Omental fat pad (tissue), 4 donors: ENCODE results near the gene MTHFS. TPM values are rescaled to one million over a fixed set of nuclear protein-coding genes. Genes with fewer than 3 reads are reported as not detected.
"Not testable (repeated sequence)": the region's sequence is repeated elsewhere in the genome, so short reads cannot be mapped to it uniquely, and the experiment has no call there.

Experiments used
- ATAC-seq: fragments of 150-250 bp; one replicate; pipeline ENCODE4 v1.9.1; 2016; ENCODE audit warnings: mild to moderate bottlenecking, moderate library complexity; ENCODE audit not compliant: low FRiP score
- DNase-seq: peaks from one replicate; pipeline ENCODE4 v3.0.0-alpha.2; 2019; ENCODE audit warnings: low spot score
- total RNA-seq, 4 donors: library from RNA; depleted of rRNA; stranded (reverse); fragments of >200 nt; gene quantifications; one replicate each; pipeline ENCODE4 v1.1.0, GENCODE V29; 2016
- TF ChIP-seq, protein P1 (sequence below), 3 donors: fragments of 450-650 bp; IDR thresholded peaks; one replicate each; pipeline ENCODE4 v1.5.1; 2016 to 2017; ENCODE audit warnings: antibody characterized with exemption in 3 of 3, mild to moderate bottlenecking in 3 of 3, moderate library complexity in 2 of 3

The MTHFS gene
- 10 to 100 TPM; 20.8 to 35.3 (median 28.6) TPM for total RNA-seq

GRCh38 chr15:79896634-79897379 is at the start of gene MTHFS:
MTHFS (minus strand) TSS chr15:79897014; CDS start chr15:79896988, 26 bp downstream.
- ATAC-seq (peak; percentile 95), DNase-seq (peak; percentile 53)
- TF ChIP-seq, protein P1, sequence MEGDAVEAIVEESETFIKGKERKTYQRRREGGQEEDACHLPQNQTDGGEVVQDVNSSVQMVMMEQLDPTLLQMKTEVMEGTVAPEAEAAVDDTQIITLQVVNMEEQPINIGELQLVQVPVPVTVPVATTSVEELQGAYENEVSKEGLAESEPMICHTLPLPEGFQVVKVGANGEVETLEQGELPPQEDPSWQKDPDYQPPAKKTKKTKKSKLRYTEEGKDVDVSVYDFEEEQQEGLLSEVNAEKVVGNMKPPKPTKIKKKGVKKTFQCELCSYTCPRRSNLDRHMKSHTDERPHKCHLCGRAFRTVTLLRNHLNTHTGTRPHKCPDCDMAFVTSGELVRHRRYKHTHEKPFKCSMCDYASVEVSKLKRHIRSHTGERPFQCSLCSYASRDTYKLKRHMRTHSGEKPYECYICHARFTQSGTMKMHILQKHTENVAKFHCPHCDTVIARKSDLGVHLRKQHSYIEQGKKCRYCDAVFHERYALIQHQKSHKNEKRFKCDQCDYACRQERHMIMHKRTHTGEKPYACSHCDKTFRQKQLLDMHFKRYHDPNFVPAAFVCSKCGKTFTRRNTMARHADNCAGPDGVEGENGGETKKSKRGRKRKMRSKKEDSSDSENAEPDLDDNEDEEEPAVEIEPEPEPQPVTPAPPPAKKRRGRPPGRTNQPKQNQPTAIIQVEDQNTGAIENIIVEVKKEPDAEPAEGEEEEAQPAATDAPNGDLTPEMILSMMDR (IDR thresholded peaks at IDR 0.05): no peak

DNA sequence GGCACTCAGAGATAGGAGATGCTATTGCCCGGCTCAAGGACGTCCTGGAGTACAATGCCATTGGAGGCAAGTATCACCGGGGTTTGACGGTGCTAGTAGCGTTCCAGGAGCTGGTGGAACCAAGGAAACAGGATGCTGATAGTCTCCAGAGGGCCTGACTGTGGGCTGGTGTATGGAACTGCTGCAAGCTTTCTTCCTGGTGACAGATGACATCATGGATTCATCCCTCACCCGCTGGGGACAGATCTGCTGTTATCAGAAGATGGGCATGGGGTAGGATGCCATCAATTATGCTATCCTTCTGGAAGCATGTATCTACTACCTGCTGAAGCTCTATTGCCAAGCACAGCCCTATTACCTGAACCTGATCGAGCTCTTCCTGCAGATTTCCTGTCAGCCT is 47.8 kb upstream of the MTHFS start:
- no peak for DNase-seq
- TF ChIP-seq, protein P1 (IDR thresholded peaks at IDR 0.05): no peak
- ATAC-seq: no peak

- no peak for ATAC-seq
- TF ChIP-seq, protein P1 (IDR thresholded peaks at IDR 0.05): no peak
Observed at GRCh38 chr15:79943820-79944219, 47.0 kb upstream of the MTHFS start.

GRCh38 chr15:79942741-79943481 is 46.1 kb upstream of the MTHFS start:
- TF ChIP-seq, protein P1 (IDR thresholded peaks at IDR 0.05): no peak
- ATAC-seq (no peak), DNase-seq (no peak)

More at GRCh38 chr15:79943820-79944219, 47.0 kb upstream of the MTHFS start:
- DNase-seq: no peak

- TF ChIP-seq, protein P1 (IDR thresholded peaks at IDR 0.05): no peak
- no peak for ATAC-seq
Observed at GRCh38 chr15:79939399-79939798, 42.6 kb upstream of the MTHFS start.

DNA sequence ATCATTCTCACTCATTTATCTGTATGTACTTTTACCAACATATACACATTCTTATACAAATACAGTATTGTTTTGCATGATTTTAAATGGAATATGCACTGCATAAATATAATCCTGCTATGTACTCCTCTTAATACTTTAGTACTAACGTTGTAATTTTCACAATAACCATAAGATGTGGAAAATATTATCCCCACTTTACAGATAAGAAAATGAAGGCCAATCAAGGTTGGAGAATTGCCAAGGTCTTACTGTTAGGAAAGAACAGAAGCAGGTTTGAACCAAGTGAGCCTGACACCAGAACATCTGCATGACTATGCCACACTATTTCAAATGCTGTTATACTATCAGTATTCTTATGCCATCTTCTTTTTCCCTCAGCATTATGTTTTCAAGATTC is 41.3 kb upstream of the MTHFS start:
- TF ChIP-seq, protein P1 (IDR thresholded peaks at IDR 0.05): no peak

More at GRCh38 chr15:79939399-79939798, 42.6 kb upstream of the MTHFS start:
- DNase-seq: no peak

GRCh38 chr15:79935556-79936201 is 38.9 kb upstream of the MTHFS start:
- ATAC-seq, DNase-seq: not testable (repeated sequence)

More for the DNA sequence above, 41.3 kb upstream of the MTHFS start:
- no peak for ATAC-seq
- DNase-seq: no peak
